Activated naive CD8-positive, alpha-beta T cell treated with anti-CD3 and anti-CD28 coated beads, Interleukin-2, amount 10 ng/mL, durations not matched to agents 7 days and 5 days (primary cell): ENCODE results near the gene TRPM4. TPM values are rescaled to one million over a fixed set of nuclear protein-coding genes. Genes with fewer than 3 reads are reported as not detected.
"Not testable (repeated sequence)": the region's sequence is repeated elsewhere in the genome, so short reads cannot be mapped to it uniquely, and the experiment has no call there.

Experiments used
- ATAC-seq: fragments of 150-1000 bp; cut with Tn5 transposase; one replicate; pipeline ENCODE4 v1.10.0; 2021; ENCODE audit warnings: low read depth, moderate library complexity
- POLR2A ChIA-PET: fragments of 350-600 bp; sonication (Branson Sonifier 250); formaldehyde crosslinking; loops from one replicate; lab custom pipeline; 2021; ENCODE audit warnings: antibody characterized with exemption; lab: Charles Lee
- DNase-seq: peaks from one replicate; pipeline ENCODE4 v3.0.0; 2021
- H3K27ac Mint-ChIP-seq: one replicate; pipeline ENCODE4 v1.8.0; 2022; ENCODE audit warnings: mild to moderate bottlenecking, mixed read lengths
- H3K27me3 Mint-ChIP-seq: one replicate; pipeline ENCODE4 v1.8.0; 2022; ENCODE audit warnings: mild to moderate bottlenecking, moderate library complexity, mixed read lengths
- H3K36me3 Mint-ChIP-seq: one replicate; pipeline ENCODE4 v1.8.0; 2021; ENCODE audit warnings: mild to moderate bottlenecking, mixed read lengths
- H3K4me1 Mint-ChIP-seq: one replicate; pipeline ENCODE4 v1.8.0; 2021; ENCODE audit warnings: mixed read lengths
- H3K4me3 Mint-ChIP-seq: one replicate; pipeline ENCODE4 v1.8.0; 2022; ENCODE audit warnings: mild to moderate bottlenecking, moderate library complexity, mixed read lengths
- H3K9me3 Mint-ChIP-seq: one replicate; pipeline ENCODE4 v1.8.0; 2021; ENCODE audit warnings: mixed read lengths
- total RNA-seq, 2 experiments: library from RNA; stranded (reverse); gene quantifications; one replicate each; pipeline ENCODE4 v1.2.3, GENCODE V29; 2021

TRPM4 gene
- total RNA-seq, 2 experiments from 2014 or later: 0.19 to 0.34 TPM

DNA sequence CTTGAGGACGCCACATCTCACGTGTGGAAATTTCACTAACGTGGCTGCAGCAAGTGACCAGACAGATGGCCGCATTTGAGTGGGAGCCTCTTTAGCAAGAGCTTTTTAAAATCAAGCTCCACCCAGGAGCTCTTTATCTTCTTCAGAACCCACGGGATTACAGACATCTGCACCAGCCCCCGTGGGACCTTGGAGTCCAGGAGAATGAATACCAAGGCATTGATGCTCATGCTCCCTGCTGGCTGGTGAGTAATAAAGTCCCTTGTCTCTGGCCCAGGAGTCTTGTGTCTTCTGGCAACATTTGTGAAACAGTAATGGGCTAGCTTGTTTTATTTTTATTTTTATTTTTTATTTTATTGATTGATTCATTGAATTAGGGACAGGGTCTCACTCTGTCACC is 64.4 kb downstream of the TRPM4 start:
- H3K27me3 Mint-ChIP-seq: peaks cover 8% of the 10 kb centered on the region
- H3K4me1 Mint-ChIP-seq: peaks cover 2% of the 10 kb centered on the region
- no peak overlapping the region for H3K4me3 Mint-ChIP-seq
- no peak overlapping the region for H3K27ac Mint-ChIP-seq
- POLR2A ChIA-PET: no interaction called here
- ATAC-seq: no peak
- DNase-seq: no peak
- no peaks in the 10 kb centered on the region for H3K9me3 Mint-ChIP-seq
- no peaks in the 10 kb centered on the region for H3K36me3 Mint-ChIP-seq

DNA sequence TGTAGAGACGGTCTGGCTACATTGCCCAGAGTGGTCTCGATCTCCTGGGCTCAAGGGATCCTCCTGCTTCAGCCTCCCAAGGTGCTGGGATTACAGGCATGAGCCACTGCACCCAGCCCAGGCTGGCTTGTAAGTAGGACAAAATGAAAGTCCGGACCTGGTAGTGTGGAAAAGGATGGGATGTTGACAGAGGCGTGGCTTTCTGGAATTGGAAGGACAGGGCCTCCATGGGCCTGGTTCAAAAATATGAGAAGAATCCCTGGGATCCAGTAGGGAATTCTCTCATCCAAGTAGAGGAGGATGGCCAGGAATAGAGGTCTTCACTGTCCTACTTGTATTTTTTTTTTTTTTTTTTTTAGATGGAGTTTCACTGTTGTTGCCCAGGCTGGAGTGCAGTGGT is 64.9 kb downstream of the TRPM4 start:
- Mint-ChIP-seq H3K4me1 (peaks cover 2% of the 10 kb centered on the region), H3K4me3 (no peak overlapping the region), H3K9me3 (no peaks in the 10 kb centered on the region), H3K36me3 (no peaks in the 10 kb centered on the region), H3K27ac (no peak overlapping the region), H3K27me3 (peaks cover 8% of the 10 kb centered on the region)
- POLR2A ChIA-PET: no interaction called here
- ATAC-seq (no peak), DNase-seq (no peak)

DNA sequence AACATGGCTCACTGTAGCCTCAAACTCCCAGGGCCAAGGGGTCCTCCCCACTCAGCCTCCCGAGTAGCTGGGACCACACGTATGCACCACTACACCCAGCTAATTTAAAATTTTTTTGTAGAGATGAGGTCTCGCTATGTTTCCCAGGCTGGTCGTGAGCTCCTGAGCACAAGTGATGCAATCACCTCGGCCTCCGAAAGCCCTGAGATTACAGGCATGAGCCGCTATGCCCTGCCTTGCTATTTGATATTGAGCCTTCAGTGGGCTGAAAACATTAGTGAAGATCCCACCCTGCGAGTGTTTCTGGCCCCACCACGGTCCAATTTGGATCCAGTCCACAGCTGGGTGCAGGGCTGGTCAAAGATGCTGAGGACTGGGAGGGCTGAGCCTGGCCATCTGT is 65.9 kb downstream of the TRPM4 start:
- H3K9me3 Mint-ChIP-seq: no peaks in the 10 kb centered on the region
- ATAC-seq (no peak), DNase-seq (no peak)
- POLR2A ChIA-PET: no interaction called here
- H3K4me1 Mint-ChIP-seq: peaks cover 2% of the 10 kb centered on the region
- H3K27ac Mint-ChIP-seq: no peak overlapping the region
- H3K27me3 Mint-ChIP-seq: peaks cover 8% of the 10 kb centered on the region
- no peaks in the 10 kb centered on the region for H3K36me3 Mint-ChIP-seq
- H3K4me3 Mint-ChIP-seq: no peak overlapping the region

DNA sequence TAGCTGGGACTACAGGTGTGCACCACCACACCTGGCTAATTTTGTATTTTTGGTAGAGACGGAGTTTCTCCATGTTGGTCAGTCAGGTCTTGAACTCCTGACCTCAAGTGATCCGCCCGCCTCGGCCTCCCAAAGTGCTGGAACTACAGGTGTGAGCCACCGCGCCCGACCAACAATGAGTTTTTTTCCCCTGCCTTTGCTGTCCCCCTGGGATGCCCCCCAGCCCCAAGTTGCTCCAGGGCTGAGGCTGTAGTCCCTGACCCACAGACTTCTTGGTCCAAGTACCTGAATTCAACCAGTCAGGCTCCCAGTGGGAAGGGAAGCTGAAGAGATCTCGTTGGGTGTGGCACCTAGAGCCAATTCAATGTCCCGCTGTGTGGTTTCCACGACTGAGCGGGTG is 66.8 kb downstream of the TRPM4 start:
- H3K9me3 Mint-ChIP-seq, H3K27me3 Mint-ChIP-seq, H3K4me1 Mint-ChIP-seq, H3K4me3 Mint-ChIP-seq, DNase-seq, ATAC-seq, H3K27ac Mint-ChIP-seq, POLR2A ChIA-PET, H3K36me3 Mint-ChIP-seq: not testable (repeated sequence)

DNA sequence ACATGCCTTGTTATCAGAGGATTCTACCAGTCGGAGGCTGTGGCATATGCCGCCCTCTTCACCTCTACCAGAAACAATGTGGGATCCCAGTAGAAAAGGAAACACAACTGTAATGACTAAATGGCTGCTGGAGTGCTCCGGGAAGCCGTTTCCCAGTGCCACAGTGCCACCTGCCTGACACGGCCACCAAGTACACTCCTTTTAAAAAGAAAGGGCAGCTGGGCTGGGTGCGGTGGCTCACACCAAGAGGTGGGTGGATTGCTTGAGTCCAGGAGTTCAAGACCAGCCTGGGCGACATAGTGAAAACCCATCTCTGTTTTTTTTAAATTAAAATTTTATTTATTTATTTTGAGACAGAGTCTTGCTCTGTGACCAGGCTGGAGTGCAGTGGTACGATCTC is 67.3 kb downstream of the TRPM4 start:
- POLR2A ChIA-PET: no interaction called here
- H3K9me3 Mint-ChIP-seq: no peaks in the 10 kb centered on the region
- no peak for DNase-seq
- H3K36me3 Mint-ChIP-seq: no peaks in the 10 kb centered on the region
- peaks cover 4% of the 10 kb centered on the region for H3K27me3 Mint-ChIP-seq
- peak; percentile 38 for ATAC-seq
- peaks cover 2% of the 10 kb centered on the region for H3K4me1 Mint-ChIP-seq
- no peak overlapping the region for H3K4me3 Mint-ChIP-seq
- H3K27ac Mint-ChIP-seq: no peak overlapping the region

DNA sequence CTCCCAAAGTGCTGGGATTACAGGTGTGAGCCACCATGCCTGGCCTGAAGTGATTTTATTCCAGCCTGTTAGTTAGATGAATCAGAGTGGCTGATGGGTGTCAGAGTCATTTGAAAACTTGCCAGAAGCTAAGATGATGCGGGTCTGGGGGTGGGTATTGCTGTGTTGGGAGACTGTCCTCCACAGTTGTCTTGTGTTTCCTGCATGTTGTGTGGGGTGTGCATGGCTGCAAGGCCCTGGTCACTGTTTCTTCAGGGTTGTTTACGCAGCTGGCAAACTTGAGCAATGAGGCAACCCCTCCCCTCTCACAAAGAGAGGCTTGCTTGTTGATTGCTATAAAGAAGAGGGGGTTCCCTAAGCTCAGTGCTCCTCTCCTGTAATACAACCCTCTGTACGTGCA is 71.8 kb downstream of the TRPM4 start:
- peaks cover 9% of the 10 kb centered on the region for H3K27me3 Mint-ChIP-seq
- H3K4me3 Mint-ChIP-seq: no peak overlapping the region

DNA sequence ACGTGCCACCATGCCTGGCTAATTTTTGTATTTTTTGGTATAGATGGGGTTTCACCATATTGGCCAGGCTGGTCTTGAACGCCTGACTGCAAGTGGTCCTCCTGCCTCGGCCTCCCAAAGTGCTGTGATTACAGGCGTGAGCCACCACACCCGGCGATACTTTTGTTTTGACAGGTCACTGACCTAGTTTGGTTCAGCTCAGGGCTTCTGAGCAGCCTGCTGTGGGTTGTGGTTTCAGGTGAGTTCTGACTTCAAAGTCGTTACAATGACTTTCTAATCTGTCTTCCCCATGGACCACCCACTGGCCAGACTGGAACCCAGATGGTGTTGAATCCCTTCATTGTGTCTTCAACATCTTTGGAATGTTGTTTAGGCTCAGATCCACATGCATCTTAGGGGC is 73.8 kb downstream of the TRPM4 start:
- Mint-ChIP-seq H3K36me3 (no peaks in the 10 kb centered on the region), H3K27me3 (peaks cover 16% of the 10 kb centered on the region), H3K4me1 (peaks cover 7% of the 10 kb centered on the region), H3K4me3 (no peak overlapping the region), H3K9me3 (no peaks in the 10 kb centered on the region), H3K27ac (no peak overlapping the region)
- POLR2A ChIA-PET: interaction anchor here (0.5 kb wide), 1 partner anchor 223 kb away, joined by 3 read pairs; no protein-coding TSS in a partner anchor
- ATAC-seq (no peak), DNase-seq (no peak)

More for the DNA sequence above, 71.8 kb downstream of the TRPM4 start:
- H3K36me3 Mint-ChIP-seq: no peaks in the 10 kb centered on the region
- ATAC-seq: no peak
- no peaks in the 10 kb centered on the region for H3K9me3 Mint-ChIP-seq
- POLR2A ChIA-PET: no interaction called here
- no peak for DNase-seq
- peaks cover 9% of the 10 kb centered on the region for H3K4me1 Mint-ChIP-seq
- H3K27ac Mint-ChIP-seq: no peak overlapping the region

DNA sequence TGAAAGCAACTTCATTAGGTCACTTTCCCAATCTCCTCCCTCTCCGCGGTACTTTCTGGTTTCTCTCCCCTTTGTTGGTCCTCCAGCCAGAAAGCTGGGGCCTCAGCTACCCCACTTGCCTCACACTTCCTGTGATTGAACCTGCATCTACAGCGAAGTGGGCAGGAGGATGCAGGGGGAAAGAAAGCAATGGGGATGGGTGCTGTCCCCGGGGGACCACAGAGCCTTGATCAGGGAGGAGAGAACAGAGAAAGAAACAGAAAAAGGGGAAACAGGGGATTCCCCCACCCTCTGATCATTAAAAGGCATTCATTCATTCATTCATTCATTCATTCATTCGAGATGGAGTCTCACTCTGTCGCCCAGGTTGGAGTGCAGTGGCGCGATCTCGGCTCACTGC is 74.2 kb downstream of the TRPM4 start:
- POLR2A ChIA-PET: no interaction called here
- no peak for DNase-seq
- Mint-ChIP-seq H3K27me3 (peaks cover 16% of the 10 kb centered on the region), H3K36me3 (no peaks in the 10 kb centered on the region), H3K4me3 (no peak overlapping the region), H3K4me1 (peaks cover 7% of the 10 kb centered on the region), H3K9me3 (no peaks in the 10 kb centered on the region), H3K27ac (no peak overlapping the region)
- ATAC-seq: no peak

DNA sequence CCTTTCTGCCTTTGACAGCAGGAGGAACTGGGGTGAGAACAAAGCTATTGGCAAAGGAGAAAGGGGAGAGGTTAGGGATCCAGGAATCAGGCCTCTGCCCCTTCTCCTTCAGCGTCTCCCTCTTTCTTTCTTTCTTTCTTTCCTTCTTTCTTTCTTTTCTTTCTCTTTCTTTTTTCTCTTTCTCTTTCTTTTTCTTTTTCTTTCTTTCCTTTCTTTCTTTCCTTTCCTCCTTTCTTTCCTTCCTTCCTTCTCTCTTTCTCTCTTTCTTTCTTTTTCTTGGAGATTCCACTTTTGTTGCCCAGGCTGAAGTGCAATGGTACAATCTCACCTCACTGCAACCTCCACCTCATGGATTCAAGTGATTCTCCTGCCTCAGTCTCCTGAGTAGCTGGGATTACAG is 75.6 kb downstream of the TRPM4 start:
- H3K27me3 Mint-ChIP-seq: peaks cover 19% of the 10 kb centered on the region
- no peaks in the 10 kb centered on the region for H3K36me3 Mint-ChIP-seq
- no peak overlapping the region for H3K4me3 Mint-ChIP-seq
- peaks cover 7% of the 10 kb centered on the region for H3K4me1 Mint-ChIP-seq
- no peak for DNase-seq
- no peak overlapping the region for H3K27ac Mint-ChIP-seq
- H3K9me3 Mint-ChIP-seq: no peaks in the 10 kb centered on the region
- POLR2A ChIA-PET: no interaction called here
- no peak for ATAC-seq

DNA sequence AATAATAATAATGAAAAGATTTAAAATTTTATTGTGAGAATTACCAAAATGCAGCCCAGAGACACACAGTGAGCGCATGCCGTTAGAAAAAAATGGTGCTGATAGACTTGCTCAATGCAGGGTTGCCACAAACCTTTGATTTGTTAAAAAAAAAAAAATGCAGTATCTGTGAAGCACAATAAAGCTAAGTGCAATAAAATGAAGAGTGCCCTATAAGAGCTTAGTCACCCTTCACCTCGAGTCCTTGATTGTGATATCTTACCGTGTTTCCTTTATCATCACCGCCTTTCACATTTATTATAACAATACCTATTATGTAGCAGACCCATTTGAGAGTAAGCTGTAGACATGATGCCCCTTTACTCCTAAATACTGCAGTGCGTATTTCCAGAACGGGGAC is 84.2 kb downstream of the TRPM4 start:
- no peak for DNase-seq
- ATAC-seq: no peak
- Mint-ChIP-seq H3K4me1 (no peaks in the 10 kb centered on the region), H3K27me3 (peaks cover 8% of the 10 kb centered on the region), H3K4me3 (no peak overlapping the region), H3K27ac (no peak overlapping the region), H3K36me3 (no peaks in the 10 kb centered on the region), H3K9me3 (no peaks in the 10 kb centered on the region)
- POLR2A ChIA-PET: no interaction called here

DNA sequence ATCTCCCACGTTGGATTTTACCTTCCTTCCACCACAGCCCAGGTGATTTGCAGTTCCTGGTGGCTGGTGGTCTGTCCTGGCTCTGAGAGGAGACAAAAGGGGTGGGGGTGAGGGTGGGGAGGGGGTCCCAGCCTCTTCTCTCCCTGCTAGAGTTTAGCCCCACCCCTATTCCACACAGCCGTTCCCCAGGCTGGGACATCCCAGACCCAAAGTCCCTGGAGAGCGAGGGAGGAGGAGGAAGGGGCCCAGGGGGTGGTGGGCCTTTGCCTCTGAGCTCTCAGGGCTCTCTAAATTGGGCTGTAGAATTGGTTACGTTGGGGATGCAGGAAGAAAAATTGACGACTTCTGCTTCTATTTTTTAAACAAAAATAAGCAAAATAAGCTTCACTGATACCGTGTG is 85.5 kb downstream of the TRPM4 start:
- POLR2A ChIA-PET: no interaction called here
- H3K27ac Mint-ChIP-seq: no peak overlapping the region
- H3K36me3 Mint-ChIP-seq: no peaks in the 10 kb centered on the region
- H3K9me3 Mint-ChIP-seq: no peaks in the 10 kb centered on the region
- no peak for DNase-seq
- no peak overlapping the region for H3K4me3 Mint-ChIP-seq
- ATAC-seq: no peak
- peaks cover 5% of the 10 kb centered on the region for H3K27me3 Mint-ChIP-seq
- no peaks in the 10 kb centered on the region for H3K4me1 Mint-ChIP-seq

DNA sequence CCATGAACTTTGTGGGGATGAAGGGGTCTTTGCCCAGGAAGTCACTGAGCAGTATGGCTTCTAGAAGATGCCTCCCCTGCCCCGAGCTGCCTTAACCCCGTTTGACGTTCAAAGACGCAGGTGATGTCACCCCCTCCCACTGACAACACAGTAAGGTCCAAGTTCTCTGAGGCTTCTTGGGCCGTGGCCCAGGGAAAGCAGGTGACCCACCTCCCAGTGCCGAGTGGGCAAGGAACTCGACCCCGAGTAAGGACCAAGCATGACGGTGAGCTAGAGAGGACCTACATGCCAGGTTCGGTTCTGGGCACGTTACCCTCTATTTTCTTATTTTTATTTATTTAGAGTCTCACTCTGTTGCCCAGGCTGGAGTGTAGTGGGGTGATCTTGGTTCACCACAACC is 86.1 kb downstream of the TRPM4 start:
- DNase-seq (no peak), ATAC-seq (no peak)
- no peak overlapping the region for H3K27ac Mint-ChIP-seq
- no peaks in the 10 kb centered on the region for H3K4me1 Mint-ChIP-seq
- POLR2A ChIA-PET: no interaction called here
- H3K36me3 Mint-ChIP-seq: no peaks in the 10 kb centered on the region
- peaks cover 4% of the 10 kb centered on the region for H3K27me3 Mint-ChIP-seq
- H3K9me3 Mint-ChIP-seq: no peaks in the 10 kb centered on the region
- no peak overlapping the region for H3K4me3 Mint-ChIP-seq

DNA sequence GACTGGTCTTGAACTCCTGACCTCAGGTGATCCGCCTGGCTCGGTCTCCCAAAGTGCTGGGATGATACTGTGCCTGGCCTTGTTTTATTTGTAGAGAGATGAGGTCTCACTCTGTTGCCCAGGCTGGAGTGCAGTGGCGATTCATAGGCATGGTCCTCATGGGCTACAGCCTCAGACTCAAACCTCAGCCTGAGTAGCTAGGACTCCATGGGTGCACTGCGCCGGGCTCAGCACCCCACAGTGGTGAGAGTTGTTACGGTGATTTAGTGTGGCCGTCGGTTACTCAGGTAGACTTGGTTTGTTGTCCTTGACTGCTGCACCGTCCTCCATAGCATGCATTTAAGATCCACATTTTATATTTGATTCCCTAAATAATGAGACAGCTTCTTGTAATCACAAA is 86.7 kb downstream of the TRPM4 start:
- Mint-ChIP-seq H3K27me3 (peaks cover 5% of the 10 kb centered on the region), H3K27ac (no peak overlapping the region), H3K4me1 (no peaks in the 10 kb centered on the region), H3K9me3 (no peaks in the 10 kb centered on the region), H3K4me3 (no peak overlapping the region), H3K36me3 (no peaks in the 10 kb centered on the region)
- DNase-seq (no peak), ATAC-seq (no peak)
- POLR2A ChIA-PET: no interaction called here

DNA sequence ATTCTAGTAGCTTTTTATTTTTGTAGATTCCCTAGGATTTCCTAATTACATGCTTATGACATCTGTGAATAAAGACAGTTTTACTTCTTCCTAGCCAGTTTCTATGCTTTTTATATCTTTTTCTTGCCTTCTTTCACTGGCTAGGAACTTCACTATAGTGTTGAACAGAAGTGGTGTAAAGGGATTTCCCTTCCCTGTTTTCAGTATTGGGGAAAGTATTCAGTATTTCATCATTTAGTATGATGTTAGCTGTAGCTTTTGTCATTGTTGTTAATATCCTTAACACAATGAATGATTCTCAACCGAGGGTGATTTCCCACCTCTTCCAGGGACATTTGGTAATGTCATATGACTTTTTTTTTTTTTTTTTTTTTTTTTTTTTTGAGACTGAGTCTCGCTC is 90.1 kb downstream of the TRPM4 start:
- H3K9me3 Mint-ChIP-seq: no peaks in the 10 kb centered on the region
- H3K4me3 Mint-ChIP-seq: no peak overlapping the region
- no peak overlapping the region for H3K27ac Mint-ChIP-seq
- peaks cover 23% of the 10 kb centered on the region for H3K27me3 Mint-ChIP-seq
- no peaks in the 10 kb centered on the region for H3K4me1 Mint-ChIP-seq
- no peaks in the 10 kb centered on the region for H3K36me3 Mint-ChIP-seq
- no peak for DNase-seq
- no peak for ATAC-seq
- POLR2A ChIA-PET: no interaction called here

DNA sequence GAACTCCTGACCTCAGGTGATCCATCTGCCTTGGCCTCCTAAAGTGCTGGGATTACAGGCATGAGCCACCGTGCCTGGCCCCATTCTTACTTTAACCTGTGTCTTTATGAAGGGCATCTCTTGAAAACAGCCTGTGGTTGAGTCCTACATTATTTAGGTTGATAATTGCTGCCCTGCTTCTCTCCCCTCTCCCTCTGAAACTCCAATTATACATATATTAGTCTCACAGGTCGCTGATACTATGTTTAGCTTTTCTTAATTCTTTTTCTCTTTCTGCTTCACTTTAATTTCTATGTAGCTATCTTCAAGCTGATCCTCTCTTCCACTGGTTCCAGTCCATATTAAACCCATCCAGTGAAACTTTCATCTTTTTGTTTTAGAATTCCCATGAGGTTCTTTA is 92.3 kb downstream of the TRPM4 start:
- no peak overlapping the region for H3K4me3 Mint-ChIP-seq
- no peak for ATAC-seq
- POLR2A ChIA-PET: interaction anchor here (0.7 kb wide), 1 partner anchor 648 kb away, joined by 3 read pairs; no protein-coding TSS in a partner anchor
- peaks cover 23% of the 10 kb centered on the region for H3K27me3 Mint-ChIP-seq
- no peaks in the 10 kb centered on the region for H3K36me3 Mint-ChIP-seq
- H3K9me3 Mint-ChIP-seq: no peaks in the 10 kb centered on the region
- DNase-seq: no peak
- no peaks in the 10 kb centered on the region for H3K4me1 Mint-ChIP-seq
- no peak overlapping the region for H3K27ac Mint-ChIP-seq
